Measurements from ENCODE around the gene AKR1E2.

The AKR1E2 gene

GRCh38 chr10:4883079-4883739 is 57.2 kb downstream of the AKR1E2 start:
- TF ChIP-seq CTCF (conservative IDR thresholded peaks at IDR 0.05; ENCODE audit: low read length) = no peak
- peak; percentile 9 for DNase-seq (ENCODE audit: low read depth)
- H3K4me3 ChIP-seq (ENCODE audit: low read length) = no peak overlapping the region

- H3K4me3 ChIP-seq (ENCODE audit: low read length) = no peak overlapping the region
- TF ChIP-seq CTCF (conservative IDR thresholded peaks at IDR 0.05; ENCODE audit: low read length) = no peak
- DNase-seq (ENCODE audit: low read depth) = no peak
Observed at GRCh38 chr10:4885162-4885561, 59.2 kb downstream of the AKR1E2 start.

GRCh38 chr10:4887501-4887900 is 61.5 kb downstream of the AKR1E2 start:
- no peak overlapping the region for H3K4me3 ChIP-seq (ENCODE audit: low read length)
- DNase-seq (ENCODE audit: low read depth) = no peak
- TF ChIP-seq CTCF (conservative IDR thresholded peaks at IDR 0.05; ENCODE audit: low read length) = no peak

GRCh38 chr10:4888236-4888635 is 62.2 kb downstream of the AKR1E2 start:
- no peak for TF ChIP-seq CTCF (conservative IDR thresholded peaks at IDR 0.05; ENCODE audit: low read length)
- DNase-seq (ENCODE audit: low read depth) = no peak
- H3K4me3 ChIP-seq (ENCODE audit: low read length) = no peak overlapping the region

GRCh38 chr10:4889959-4890358 is 64.0 kb downstream of the AKR1E2 start:
- no peak for DNase-seq (ENCODE audit: low read depth)
- TF ChIP-seq CTCF (conservative IDR thresholded peaks at IDR 0.05; ENCODE audit: low read length) = no peak

GRCh38 chr10:4892681-4893080 is 66.7 kb downstream of the AKR1E2 start:
- TF ChIP-seq CTCF (conservative IDR thresholded peaks at IDR 0.05; ENCODE audit: low read length) = no peak
- no peak overlapping the region for H3K4me3 ChIP-seq (ENCODE audit: low read length)
- no peak for DNase-seq (ENCODE audit: low read depth)

More at GRCh38 chr10:4889959-4890358, 64.0 kb downstream of the AKR1E2 start:
- no peak overlapping the region for H3K4me3 ChIP-seq (ENCODE audit: low read length)

GRCh38 chr10:4894335-4894734 is 68.3 kb downstream of the AKR1E2 start:
- TF ChIP-seq CTCF (conservative IDR thresholded peaks at IDR 0.05; ENCODE audit: low read length) = no peak
- no peak overlapping the region for H3K4me3 ChIP-seq (ENCODE audit: low read length)
- no peak for DNase-seq (ENCODE audit: low read depth)

All from AG10803 (cell line).